Mammary epithelial cell (primary cell): Measurements from ENCODE around the gene AOAH.

Source experiments
- CTCF ChIP-seq, 2 donors: IDR thresholded peaks in 1 of 2; conservative IDR thresholded peaks in 1 of 2; 2 replicates each; pipeline ENCODE4 v1.5.1; 2011 to 2012; ENCODE audit warnings: inconsistent platforms in 2 of 2, low read length in 2 of 2, mild to moderate bottlenecking in 2 of 2, control low read depth in 1 of 2, low read depth in 1 of 2; ENCODE audit not compliant: insufficient read depth in 1 of 2; ENCODE audit errors: extremely low read depth in 1 of 2
- EZH2 ChIP-seq: IDR thresholded peaks from 2 replicates; pipeline ENCODE4 v1.6.1; 2012; ENCODE audit warnings: low read length, inconsistent platforms, borderline replicate concordance

- no peak for TF ChIP-seq EZH2
- TF ChIP-seq CTCF (conservative IDR thresholded peaks at IDR 0.05 in 1 of 2, IDR thresholded peaks at IDR 0.05 in 1 of 2; ENCODE audit: extremely low read depth in 1 of 2, insufficient read depth in 1 of 2, low read depth in 1 of 2, low read length in 2 of 2), result no peak
Observed at GRCh38 chr7:36692456-36692855, 31.8 kb downstream of the AOAH start.
